PC-3 (cell line): ENCODE data around the gene ETV1. TPM values are rescaled to one million over a fixed set of nuclear protein-coding genes. Genes with fewer than 3 reads are reported as not detected.
A peak's percentile ranks its signal among the peaks of the same experiment; 100 is the strongest.

Source experiments
- ATAC-seq: fragments of 200-7000 bp; cut with Tn5 transposase; 2 replicates; pipeline ENCODE4 v1.9.1; 2020; ENCODE audit warnings: mild to moderate bottlenecking, moderate library complexity
- BruUV-seq: library from RNA; stranded (reverse); fragments of 400-500 nt; replicated peaks from 2 replicates; lab custom pipeline; 2021; lab: Mats Ljungman, UMichigan
- CTCF ChIA-PET: fragments of 300-600 bp; sonication (Branson Sonifier 250); formaldehyde crosslinking; loops from one replicate; lab custom pipeline; 2022; ENCODE audit warnings: antibody characterized with exemption; lab: Charles Lee
- POLR2A ChIA-PET: fragments of 300-600 bp; sonication (Branson Sonifier 250); formaldehyde crosslinking; loops from one replicate; lab custom pipeline; 2022; ENCODE audit warnings: antibody characterized with exemption; ENCODE audit not compliant: unreplicated experiment; lab: Charles Lee
- DNase-seq: peaks from one replicate; pipeline ENCODE4 v3.0.0-alpha.2; 2015
- H2AFZ ChIP-seq: fragments of 300-600 bp; sonication (generic); 2 replicates; pipeline ENCODE4 v1.6.0; 2016; ENCODE audit warnings: antibody characterized with exemption, low read length
- H3F3A ChIP-seq: fragments of 300-600 bp; sonication (generic); one replicate; pipeline ENCODE4 v1.6.0; 2017; ENCODE audit warnings: antibody characterized with exemption, low read length, control low read depth, mild to moderate bottlenecking; ENCODE audit not compliant: unreplicated experiment
- H3K27ac ChIP-seq: fragments of 300-600 bp; sonication (generic); 2 replicates; pipeline ENCODE4 v1.5.1; 2016; ENCODE audit warnings: mild to moderate bottlenecking, low read length
- H3K27me3 ChIP-seq: fragments of 300-600 bp; sonication (generic); 2 replicates; pipeline ENCODE4 v1.6.1; 2016; ENCODE audit warnings: low read length, mixed read lengths
- H3K36me3 ChIP-seq: fragments of 300-600 bp; sonication (generic); 2 replicates; pipeline ENCODE4 v1.6.1; 2016; ENCODE audit warnings: low read depth, mixed run types, low read length, mixed read lengths
- H3K4me1 ChIP-seq: fragments of 300-600 bp; sonication (generic); 2 replicates; pipeline ENCODE4 v1.5.1; 2016; ENCODE audit warnings: low read length; ENCODE audit not compliant: insufficient read depth
- H3K4me2 ChIP-seq: fragments of 300-600 bp; sonication (generic); 2 replicates; pipeline ENCODE4 v1.6.0; 2016; ENCODE audit warnings: low read length
- H3K4me3 ChIP-seq: fragments of 300-600 bp; sonication (generic); 2 replicates; pipeline ENCODE4 v1.5.1; 2016; ENCODE audit warnings: mild to moderate bottlenecking, low read length, mixed read lengths
- H3K79me2 ChIP-seq: fragments of 300-600 bp; sonication (generic); 2 replicates; pipeline ENCODE4 v1.6.1; 2017; ENCODE audit warnings: low read length, mixed read lengths
- H3K9ac ChIP-seq: fragments of 300-600 bp; sonication (generic); 2 replicates; pipeline ENCODE4 v1.6.0; 2016; ENCODE audit warnings: mild to moderate bottlenecking, low read length
- H3K9me2 ChIP-seq: fragments of 300-600 bp; sonication (generic); replicated peaks from 2 replicates; pipeline ENCODE4 v1.6.1; 2016; ENCODE audit warnings: mixed run types, low read length, mixed read lengths
- H3K9me3 ChIP-seq: fragments of 300-600 bp; sonication (generic); 2 replicates; pipeline ENCODE4 v1.6.1; 2016; ENCODE audit warnings: low read length, mixed read lengths
- H4K20me1 ChIP-seq: fragments of 300-600 bp; sonication (generic); 2 replicates; pipeline ENCODE4 v1.6.1; 2016; ENCODE audit warnings: low read length, mixed read lengths
- CTCF ChIP-seq: fragments of 300-600 bp; sonication (generic); conservative IDR thresholded peaks from 2 replicates; pipeline ENCODE4 v1.5.1; 2017; ENCODE audit warnings: antibody characterized with exemption, low read depth, mild to moderate bottlenecking, low read length
- EZH2 ChIP-seq: fragments of 300-600 bp; sonication (generic); IDR thresholded peaks from one replicate; pipeline ENCODE4 v1.6.1; 2017; ENCODE audit warnings: antibody characterized with exemption, mild to moderate bottlenecking, low read length; ENCODE audit not compliant: unreplicated experiment
- EZH2phosphoT487 ChIP-seq: fragments of 300-600 bp; sonication (generic); IDR thresholded peaks from 2 replicates; pipeline ENCODE4 v1.6.1; 2018; ENCODE audit warnings: mild to moderate bottlenecking, antibody characterized with exemption, low read length, borderline replicate concordance
- intact Hi-C: fragments of 100-400 bp; cut with micrococcal nuclease; formaldehyde crosslinking; loops from 2 replicates; pipeline ENCODE4 v1.9.0; 2023
- total RNA-seq: library from RNA; depleted of rRNA; stranded (reverse); fragments of >200 nt; gene quantifications from 2 replicates; pipeline ENCODE4 v1.2.3, GENCODE V29; 2014

ETV1 gene
- total RNA-seq, 1 experiment from 2014 or later, result 20.6 TPM

GRCh38 chr7:13882051-13882450 is 107.4 kb downstream of the ETV1 start:
- H2AFZ ChIP-seq, result no peak overlapping the region
- H3K9me2 ChIP-seq, result no peaks in the 10 kb centered on the region
- no peak overlapping the region for H3K4me2 ChIP-seq
- ATAC-seq, result no peak
- intact Hi-C loops, result no loop called here
- no TSS peak for BruUV-seq
- no peaks in the 10 kb centered on the region for H3K9me3 ChIP-seq
- H3K9ac ChIP-seq, result no peak overlapping the region
- ChIA-PET CTCF (no interaction called here), POLR2A (no interaction called here)
- peaks cover 5% of the 10 kb centered on the region for H3F3A ChIP-seq
- H3K27ac ChIP-seq, result no peak overlapping the region
- H3K4me3 ChIP-seq, result no peak overlapping the region
- DNase-seq, result no peak
- TF ChIP-seq EZH2 (no peak), EZH2phosphoT487 (no peak), CTCF (no peak)
- H3K4me1 ChIP-seq, result peaks cover 42% of the 10 kb centered on the region
- H3K27me3 ChIP-seq, result no peaks in the 10 kb centered on the region
- no peaks in the 10 kb centered on the region for H3K79me2 ChIP-seq
- H4K20me1 ChIP-seq, result no peaks in the 10 kb centered on the region
- no peaks in the 10 kb centered on the region for H3K36me3 ChIP-seq

GRCh38 chr7:13880789-13881188 is 108.7 kb downstream of the ETV1 start:
- DNase-seq (peak; percentile 85), ATAC-seq (peak; percentile 59)
- H3K4me2 ChIP-seq, result peak overlapping the region; percentile 68
- H3F3A ChIP-seq, result peaks cover 5% of the 10 kb centered on the region
- H2AFZ ChIP-seq, result 0 out of 2 replicates have a peak overlapping the region, but pooled peaks have one; percentile 58
- peaks cover 42% of the 10 kb centered on the region for H3K4me1 ChIP-seq
- H4K20me1 ChIP-seq, result no peaks in the 10 kb centered on the region
- H3K9me2 ChIP-seq, result no peaks in the 10 kb centered on the region
- no peaks in the 10 kb centered on the region for H3K27me3 ChIP-seq
- intact Hi-C loops, result loop anchor here (1.0 to 2.0 kb wide), 3 partner anchors 30 to 101 kb away; no protein-coding TSS in a partner anchor
- peak overlapping the region; percentile 51 for H3K9ac ChIP-seq
- ChIA-PET CTCF (no interaction called here), POLR2A (interaction anchor here (0.6 kb wide), 1 partner anchor 67 kb away, joined by 3 read pairs; no protein-coding TSS in a partner anchor)
- TF ChIP-seq CTCF (no peak), EZH2 (no peak), EZH2phosphoT487 (no peak)
- peak overlapping the region; percentile 90 for H3K27ac ChIP-seq
- no peaks in the 10 kb centered on the region for H3K79me2 ChIP-seq
- H3K36me3 ChIP-seq, result no peaks in the 10 kb centered on the region
- no peaks in the 10 kb centered on the region for H3K9me3 ChIP-seq
- H3K4me3 ChIP-seq, result peak overlapping the region; percentile 16; the same call in 1 of the 2 replicates
- no TSS peak for BruUV-seq

GRCh38 chr7:13879994-13880686 is 109.3 kb downstream of the ETV1 start:
- BruUV-seq, result TSS peak; percentile 57
- ChIA-PET CTCF (interaction anchor here (0.6 kb wide), 2 partner anchors 51 to 53 kb away, joined by 3 to 4 read pairs; no protein-coding TSS in a partner anchor), POLR2A (interaction anchor here (0.6 kb wide), 1 partner anchor 67 kb away, joined by 3 read pairs; no protein-coding TSS in a partner anchor)
- Histone ChIP-seq H2AFZ (peak overlapping the region; percentile 58; the same call in 1 of the 2 replicates), H3K27ac (peak overlapping the region; percentile 90), H3K36me3 (no peaks in the 10 kb centered on the region), H3K79me2 (no peaks in the 10 kb centered on the region), H3K9ac (peak overlapping the region; percentile 51), H3K4me1 (peaks cover 42% of the 10 kb centered on the region), H3K4me2 (peak overlapping the region; percentile 68), H3K9me2 (no peaks in the 10 kb centered on the region), H4K20me1 (no peaks in the 10 kb centered on the region), H3K27me3 (no peaks in the 10 kb centered on the region), H3K4me3 (peak overlapping the region; percentile 16; the same call in 1 of the 2 replicates), H3F3A (peaks cover 5% of the 10 kb centered on the region), H3K9me3 (no peaks in the 10 kb centered on the region)
- ATAC-seq, result peak; percentile 88
- DNase-seq, result peak; percentile 85
- intact Hi-C loops, result loop anchor here (1.0 to 2.0 kb wide), 3 partner anchors 29 to 101 kb away; no protein-coding TSS in a partner anchor
- TF ChIP-seq EZH2 (no peak), EZH2phosphoT487 (no peak), CTCF (no peak)
